Measurements from ENCODE around the gene GNG12.

The GNG12 gene

DNA sequence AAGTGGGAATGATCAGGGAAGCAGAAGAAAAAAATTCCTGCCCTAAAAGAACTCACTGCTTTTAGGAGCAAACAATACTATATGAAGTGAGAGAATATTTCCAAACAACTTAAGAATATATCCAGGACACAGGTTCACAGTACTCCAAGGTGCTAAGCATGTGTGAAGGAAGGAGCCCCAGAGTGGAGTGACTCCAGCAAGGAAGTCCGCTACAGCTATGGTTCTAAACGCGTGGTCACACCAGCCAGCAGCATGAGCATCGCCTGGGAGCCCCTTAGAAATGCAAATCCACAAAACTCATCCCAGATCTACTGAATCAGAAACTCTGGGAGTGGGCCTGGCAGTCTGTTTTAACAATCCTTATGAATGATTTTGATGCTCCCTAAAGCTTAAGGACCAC lies 112.2 kb downstream of the GNG12 start:
- no peaks in the 10 kb centered on the region for H3K36me3 Mint-ChIP-seq (ENCODE audit: low read depth)
- H3K9me3 Mint-ChIP-seq, result no peaks in the 10 kb centered on the region
- H3K4me3 Mint-ChIP-seq, result no peak overlapping the region
- H3K4me1 Mint-ChIP-seq, result peaks cover 18% of the 10 kb centered on the region
- no peak overlapping the region for H3K27ac Mint-ChIP-seq
- no peaks in the 10 kb centered on the region for H3K27me3 Mint-ChIP-seq (ENCODE audit: low read depth)
- TF ChIP-seq, protein P1, sequence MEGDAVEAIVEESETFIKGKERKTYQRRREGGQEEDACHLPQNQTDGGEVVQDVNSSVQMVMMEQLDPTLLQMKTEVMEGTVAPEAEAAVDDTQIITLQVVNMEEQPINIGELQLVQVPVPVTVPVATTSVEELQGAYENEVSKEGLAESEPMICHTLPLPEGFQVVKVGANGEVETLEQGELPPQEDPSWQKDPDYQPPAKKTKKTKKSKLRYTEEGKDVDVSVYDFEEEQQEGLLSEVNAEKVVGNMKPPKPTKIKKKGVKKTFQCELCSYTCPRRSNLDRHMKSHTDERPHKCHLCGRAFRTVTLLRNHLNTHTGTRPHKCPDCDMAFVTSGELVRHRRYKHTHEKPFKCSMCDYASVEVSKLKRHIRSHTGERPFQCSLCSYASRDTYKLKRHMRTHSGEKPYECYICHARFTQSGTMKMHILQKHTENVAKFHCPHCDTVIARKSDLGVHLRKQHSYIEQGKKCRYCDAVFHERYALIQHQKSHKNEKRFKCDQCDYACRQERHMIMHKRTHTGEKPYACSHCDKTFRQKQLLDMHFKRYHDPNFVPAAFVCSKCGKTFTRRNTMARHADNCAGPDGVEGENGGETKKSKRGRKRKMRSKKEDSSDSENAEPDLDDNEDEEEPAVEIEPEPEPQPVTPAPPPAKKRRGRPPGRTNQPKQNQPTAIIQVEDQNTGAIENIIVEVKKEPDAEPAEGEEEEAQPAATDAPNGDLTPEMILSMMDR (IDR thresholded peaks at IDR 0.05; ENCODE audit: unreplicated experiment in 3 of 3), result no peak

DNA sequence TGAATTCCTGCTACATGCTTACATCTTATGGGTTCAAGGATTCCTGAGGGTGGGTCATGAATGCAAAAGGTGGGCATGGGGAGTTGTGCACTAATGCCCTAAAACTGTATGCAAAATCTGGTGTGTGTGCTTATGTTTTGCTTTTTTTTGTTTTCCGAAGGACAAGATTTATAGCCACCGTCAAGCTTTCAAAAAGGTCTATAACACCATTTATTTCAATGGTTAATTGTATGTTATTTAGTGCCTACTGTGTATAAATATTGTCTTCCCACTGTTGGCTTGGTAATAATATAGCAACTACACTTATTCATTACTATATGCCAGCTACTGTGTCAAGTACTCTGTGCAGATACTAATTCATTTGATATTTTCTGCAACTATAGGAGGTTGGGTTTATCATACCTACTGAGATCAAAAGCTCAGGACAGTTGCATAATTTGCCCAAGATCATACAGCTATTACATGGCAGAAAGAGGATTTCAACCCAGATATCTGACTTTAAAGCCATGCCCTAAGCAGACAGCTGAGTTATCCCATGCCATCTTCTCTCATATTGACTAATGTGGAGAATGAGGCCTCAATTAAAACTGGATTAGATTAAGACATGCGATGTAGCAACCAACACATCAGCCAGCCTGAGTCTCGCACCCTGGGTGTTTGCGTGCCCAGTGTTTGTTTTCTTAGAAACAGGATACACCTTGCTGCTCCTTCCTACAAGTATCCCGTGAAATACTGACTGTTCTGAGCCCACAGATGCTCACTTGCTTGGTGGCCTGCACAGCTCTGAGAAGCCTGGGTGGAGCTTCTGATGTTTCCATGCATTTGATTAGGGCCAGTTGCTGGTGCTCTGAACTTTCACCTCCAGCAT lies 113.7 kb downstream of the GNG12 start:
- no peaks in the 10 kb centered on the region for H3K36me3 Mint-ChIP-seq (ENCODE audit: low read depth)
- H3K4me3 Mint-ChIP-seq, result no peak overlapping the region
- H3K27ac Mint-ChIP-seq, result no peak overlapping the region
- H3K4me1 Mint-ChIP-seq, result peaks cover 18% of the 10 kb centered on the region
- no peaks in the 10 kb centered on the region for H3K9me3 Mint-ChIP-seq
- H3K27me3 Mint-ChIP-seq (ENCODE audit: low read depth), result no peaks in the 10 kb centered on the region
- TF ChIP-seq, protein P1 (IDR thresholded peaks at IDR 0.05; ENCODE audit: unreplicated experiment in 3 of 3), result no peak

DNA sequence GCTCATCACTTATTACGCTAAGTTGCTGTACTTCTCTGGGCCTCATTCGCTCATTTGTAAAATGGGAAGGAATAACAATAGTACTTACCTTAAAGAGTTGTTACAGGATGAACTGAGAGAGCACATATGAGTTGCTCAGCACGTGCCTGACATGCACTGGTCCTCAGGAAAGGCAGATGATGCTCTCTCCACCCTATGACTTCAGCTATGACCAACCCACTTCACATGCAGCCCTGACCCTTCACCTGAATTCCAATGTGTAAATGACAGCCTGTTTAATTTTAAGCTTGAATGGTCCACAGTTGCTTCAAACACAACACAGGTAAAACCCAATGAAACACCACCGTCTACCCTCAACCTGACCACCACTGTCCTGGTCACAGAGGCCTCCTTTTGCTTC lies 115.4 kb downstream of the GNG12 start:
- H3K27me3 Mint-ChIP-seq (ENCODE audit: low read depth), result no peaks in the 10 kb centered on the region
- H3K4me1 Mint-ChIP-seq, result peaks cover 35% of the 10 kb centered on the region
- H3K9me3 Mint-ChIP-seq, result no peaks in the 10 kb centered on the region
- no peaks in the 10 kb centered on the region for H3K36me3 Mint-ChIP-seq (ENCODE audit: low read depth)
- peak overlapping the region in 1 of 3 experiments; percentile 80 for H3K27ac Mint-ChIP-seq
- no peak overlapping the region for H3K4me3 Mint-ChIP-seq
- TF ChIP-seq, protein P1 (IDR thresholded peaks at IDR 0.05; ENCODE audit: unreplicated experiment in 3 of 3), result no peak

DNA sequence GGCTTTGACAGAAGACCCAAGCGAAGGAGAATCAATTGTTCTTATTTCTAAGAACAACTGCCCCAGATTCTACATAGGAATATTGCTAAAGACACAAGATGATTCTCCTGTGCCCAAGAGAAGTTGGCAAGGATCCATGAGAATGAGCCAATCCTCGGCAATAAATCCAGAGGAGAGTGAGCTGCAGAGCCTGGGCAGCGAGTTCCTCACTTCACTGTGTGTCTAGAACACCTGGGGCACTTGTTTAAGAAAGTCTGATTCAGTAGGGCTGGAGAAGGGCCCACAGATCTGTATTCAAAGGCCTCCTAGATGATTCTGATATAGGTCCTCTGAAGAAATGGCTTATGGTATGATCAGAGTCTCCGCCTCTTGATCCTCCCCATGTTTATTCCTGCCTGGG lies 116.5 kb downstream of the GNG12 start:
- Mint-ChIP-seq H3K36me3 (ENCODE audit: low read depth) (no peaks in the 10 kb centered on the region), H3K4me3 (no peak overlapping the region), H3K9me3 (no peaks in the 10 kb centered on the region), H3K27ac (peak overlapping the region in 2 of 3 experiments; percentile 22 to 75), H3K27me3 (ENCODE audit: low read depth) (no peaks in the 10 kb centered on the region), H3K4me1 (peaks cover 38% of the 10 kb centered on the region)
- TF ChIP-seq, protein P1 (IDR thresholded peaks at IDR 0.05; ENCODE audit: unreplicated experiment in 3 of 3), result no peak

DNA sequence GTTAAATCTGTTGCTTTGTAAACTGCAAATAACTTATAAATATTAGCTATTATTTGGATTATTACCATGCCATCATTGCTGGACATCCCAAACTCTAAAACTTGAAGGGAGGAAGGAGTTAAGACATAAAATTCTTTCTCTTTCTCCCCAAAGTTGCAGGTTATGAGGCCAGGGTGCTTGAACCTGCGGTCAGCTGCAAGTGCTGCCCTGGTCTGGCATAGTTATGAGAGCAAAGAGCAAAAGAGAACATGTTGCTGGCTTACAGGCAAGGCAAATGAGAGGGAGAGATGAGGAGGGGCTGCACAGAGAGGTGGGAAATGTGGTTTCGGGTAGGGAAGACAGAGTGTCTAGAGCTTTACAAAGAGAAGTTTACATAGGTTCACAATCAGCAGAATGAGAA lies 117.4 kb downstream of the GNG12 start:
- H3K4me1 Mint-ChIP-seq, result peaks cover 47% of the 10 kb centered on the region
- H3K27me3 Mint-ChIP-seq (ENCODE audit: low read depth), result no peaks in the 10 kb centered on the region
- H3K9me3 Mint-ChIP-seq, result no peaks in the 10 kb centered on the region
- H3K36me3 Mint-ChIP-seq (ENCODE audit: low read depth), result no peaks in the 10 kb centered on the region
- peak overlapping the region in 1 of 3 experiments; percentile 27 for H3K27ac Mint-ChIP-seq
- H3K4me3 Mint-ChIP-seq, result no peak overlapping the region
- TF ChIP-seq, protein P1 (IDR thresholded peaks at IDR 0.05; ENCODE audit: unreplicated experiment in 3 of 3), result no peak

Data from nephron (organoid).